HG03442 (cell line): ENCODE data around the gene LCN6.

ENCODE experiments used
- ATAC-seq: cut with Tn5 transposase; IDR thresholded peaks from one replicate; pipeline ENCODE4 v1.9.1; 2021; ENCODE audit warnings: mild to moderate bottlenecking, moderate library complexity; ENCODE audit not compliant: unreplicated experiment

LCN6 gene

DNA sequence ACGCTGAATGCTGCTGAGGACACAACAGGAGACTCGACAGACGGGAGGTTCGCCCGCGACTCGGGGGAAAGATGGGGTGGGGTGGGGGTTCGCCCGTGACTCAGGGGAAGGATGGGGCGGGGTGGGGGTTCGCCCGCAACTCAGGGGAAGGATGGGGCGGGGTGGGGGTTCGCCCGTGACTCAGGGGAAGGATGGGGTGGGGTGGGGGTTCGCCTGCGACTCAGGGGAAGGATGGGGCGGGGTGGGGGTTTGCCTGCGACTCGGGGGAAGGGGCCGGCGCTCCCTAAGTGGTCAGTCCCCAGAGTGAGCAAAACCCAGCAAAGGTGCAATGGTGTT lies 2.2 kb downstream of the LCN6 start:
- no peak for ATAC-seq

DNA sequence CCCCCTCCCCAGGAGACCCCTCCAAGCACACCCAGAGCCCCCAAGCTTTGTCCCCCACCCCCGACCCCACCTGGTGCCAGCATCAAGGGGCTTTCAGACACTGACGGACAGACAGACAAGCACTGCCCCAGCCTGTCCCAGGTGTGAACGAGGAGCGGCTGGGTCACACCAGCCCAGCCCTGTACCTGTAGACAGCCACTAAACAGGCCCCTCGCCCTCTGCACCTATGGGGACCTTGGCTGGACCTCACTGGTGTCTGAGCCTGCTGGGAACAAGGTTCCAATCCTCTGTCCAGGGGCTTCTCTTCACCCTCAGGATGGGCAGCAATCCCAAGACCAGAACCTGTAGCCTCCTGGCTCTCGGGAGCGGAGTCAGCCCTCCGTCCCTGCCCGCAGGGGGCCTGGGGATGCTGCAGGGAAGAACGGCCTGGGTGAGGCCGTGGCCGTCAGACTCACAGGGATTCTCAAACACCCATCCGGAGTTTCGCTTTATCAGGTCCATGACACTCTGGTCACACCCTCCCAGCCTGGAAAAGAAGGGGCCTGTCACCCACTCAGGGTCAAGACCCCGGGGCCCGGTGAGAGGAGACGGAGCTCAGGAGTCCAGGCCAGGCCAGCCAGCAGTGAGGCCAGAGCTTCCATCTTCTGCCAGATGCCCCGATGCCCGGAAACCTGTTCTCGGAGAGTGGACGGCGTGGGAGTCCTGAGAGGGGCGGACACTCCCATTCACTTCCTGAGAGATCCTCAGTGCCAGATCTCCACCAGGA lies 2.8 kb downstream of the LCN6 start:
- no peak for ATAC-seq

GRCh38 chr9:136744773-136745172 lies 3.6 kb downstream of the LCN6 start:
- ATAC-seq: no peak

DNA sequence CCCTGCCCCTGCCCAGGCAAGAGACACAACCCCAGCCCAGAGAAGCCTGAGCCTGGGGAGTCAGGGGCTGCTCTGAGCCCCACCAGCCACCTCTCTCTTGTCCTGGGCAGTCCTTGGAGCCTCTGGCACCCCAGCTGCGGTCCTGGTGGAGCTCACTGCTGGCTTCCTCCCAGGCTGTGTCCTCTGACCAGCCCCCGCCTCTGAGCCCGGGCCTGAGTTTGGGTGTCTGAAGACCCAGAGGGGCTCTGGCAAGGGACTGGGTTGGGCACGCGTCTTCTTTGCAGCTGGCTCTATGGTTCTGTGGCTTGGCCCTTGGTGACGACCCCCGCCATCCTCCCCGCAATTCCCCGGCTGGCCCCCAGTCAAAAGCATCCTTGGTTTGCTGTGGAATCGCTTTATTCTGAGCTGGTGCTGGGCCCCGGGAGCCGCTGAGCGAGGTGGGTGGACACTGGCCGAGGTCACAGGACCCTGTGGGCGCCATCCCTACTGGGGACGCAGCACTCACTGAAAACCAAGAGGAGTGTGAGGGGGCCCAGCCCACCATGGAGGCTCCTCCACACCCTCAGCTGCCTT lies 4.6 kb downstream of the LCN6 start:
- ATAC-seq: no peak

GRCh38 chr9:136742591-136743391 lies 5.5 kb downstream of the LCN6 start, which contains the start of gene LCN10:
Gene LCN10 (minus strand): TSS chr9:136742940. CDS start chr9:136742903, 37 bp downstream.
- ATAC-seq: no peak

GRCh38 chr9:136741883-136742571 lies 6.3 kb downstream of the LCN6 start:
- no peak for ATAC-seq

GRCh38 chr9:136740971-136741882 lies 7.1 kb downstream of the LCN6 start:
- ATAC-seq: no peak

GRCh38 chr9:136740491-136740890 lies 7.8 kb downstream of the LCN6 start:
- ATAC-seq: no peak

GRCh38 chr9:136740069-136740468 lies 8.3 kb downstream of the LCN6 start:
- ATAC-seq: no peak

GRCh38 chr9:136739509-136739908 lies 8.8 kb downstream of the LCN6 start:
- ATAC-seq: no peak

DNA sequence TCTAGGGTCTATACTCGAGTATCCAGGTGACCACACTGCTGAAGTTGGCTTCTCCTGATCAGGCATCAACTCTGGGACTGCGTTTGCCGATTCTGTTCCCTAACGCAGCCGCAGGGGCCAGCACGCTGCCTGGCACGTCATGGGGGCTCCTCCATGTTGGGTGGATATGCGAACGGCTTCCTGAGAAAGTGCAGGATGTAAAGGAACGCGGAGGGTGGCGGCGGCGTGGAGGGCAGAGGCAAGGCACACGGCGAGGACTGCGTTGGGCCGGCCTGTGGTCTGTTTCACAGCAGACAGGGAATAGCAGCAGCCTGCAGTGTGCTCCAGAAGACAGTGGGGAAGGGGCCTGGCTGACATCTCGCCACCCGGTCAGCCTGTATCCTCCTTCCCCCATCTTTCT lies 9.4 kb downstream of the LCN6 start:
- ATAC-seq: no peak

- no peak for ATAC-seq
These were observed 12.4 kb downstream of the LCN6 start for GRCh38 chr9:136735812-136736480.

GRCh38 chr9:136734837-136735496 lies 13.4 kb downstream of the LCN6 start:
- ATAC-seq: no peak

- ATAC-seq: no peak
These were observed 14.7 kb downstream of the LCN6 start for GRCh38 chr9:136733611-136734010.

DNA sequence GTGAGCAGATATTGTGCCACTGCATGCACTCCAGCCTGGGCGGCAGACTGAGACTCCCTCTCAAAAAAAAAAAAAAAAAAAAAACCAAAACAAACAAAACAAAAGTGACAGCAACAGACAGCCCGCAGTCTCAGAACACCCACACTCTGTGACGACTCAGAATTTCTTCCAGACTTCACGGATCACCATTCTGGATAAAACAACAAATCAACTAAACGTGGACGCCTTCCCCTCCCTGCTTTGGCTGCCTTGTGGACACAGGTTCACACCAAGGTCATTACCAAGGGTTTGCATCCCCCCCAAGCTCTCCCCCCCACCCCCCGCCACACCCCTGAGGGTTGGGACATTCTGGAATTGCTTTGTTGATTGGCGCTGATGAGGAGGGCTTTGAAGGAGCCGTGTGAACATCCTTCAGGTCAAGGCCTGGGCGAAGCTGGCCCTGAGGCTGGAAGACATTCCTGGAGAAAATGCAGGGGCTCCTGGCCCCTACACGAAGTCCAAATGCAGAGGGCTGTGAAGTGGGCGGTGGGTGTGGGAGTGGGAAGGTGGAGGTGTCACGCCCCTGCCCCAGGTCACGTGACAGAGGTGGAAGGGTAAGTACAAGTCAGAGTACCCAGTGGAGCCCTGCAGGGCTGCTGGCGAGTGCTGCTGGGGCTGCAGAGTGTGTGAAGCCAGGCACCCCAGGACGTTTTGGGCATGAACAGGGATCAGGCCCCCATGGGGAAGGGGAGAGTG lies 15.7 kb downstream of the LCN6 start:
- ATAC-seq: no peak

DNA sequence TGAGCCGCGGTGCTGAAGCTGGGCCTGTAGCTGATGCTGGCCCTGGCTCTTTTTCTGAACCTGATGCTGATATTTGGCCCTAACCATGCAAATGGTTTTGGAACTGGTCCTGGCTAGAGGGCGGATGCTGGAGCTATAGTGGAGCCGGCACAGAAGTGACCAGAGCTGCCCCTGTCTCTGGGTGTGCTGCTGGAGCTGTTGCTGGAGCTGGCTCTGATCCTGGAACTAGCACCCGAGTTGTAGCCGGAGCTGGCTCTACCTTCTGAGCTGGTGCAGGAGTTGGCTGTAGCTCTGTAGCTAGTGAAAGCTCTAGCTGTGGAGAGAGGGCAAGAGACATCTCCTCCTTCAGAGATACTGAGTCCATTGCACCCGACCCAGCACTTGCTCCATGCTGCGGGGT lies 18.4 kb downstream of the LCN6 start:
- no peak for ATAC-seq

- no peak for ATAC-seq
These were observed 19.2 kb downstream of the LCN6 start for GRCh38 chr9:136729144-136729543.

DNA sequence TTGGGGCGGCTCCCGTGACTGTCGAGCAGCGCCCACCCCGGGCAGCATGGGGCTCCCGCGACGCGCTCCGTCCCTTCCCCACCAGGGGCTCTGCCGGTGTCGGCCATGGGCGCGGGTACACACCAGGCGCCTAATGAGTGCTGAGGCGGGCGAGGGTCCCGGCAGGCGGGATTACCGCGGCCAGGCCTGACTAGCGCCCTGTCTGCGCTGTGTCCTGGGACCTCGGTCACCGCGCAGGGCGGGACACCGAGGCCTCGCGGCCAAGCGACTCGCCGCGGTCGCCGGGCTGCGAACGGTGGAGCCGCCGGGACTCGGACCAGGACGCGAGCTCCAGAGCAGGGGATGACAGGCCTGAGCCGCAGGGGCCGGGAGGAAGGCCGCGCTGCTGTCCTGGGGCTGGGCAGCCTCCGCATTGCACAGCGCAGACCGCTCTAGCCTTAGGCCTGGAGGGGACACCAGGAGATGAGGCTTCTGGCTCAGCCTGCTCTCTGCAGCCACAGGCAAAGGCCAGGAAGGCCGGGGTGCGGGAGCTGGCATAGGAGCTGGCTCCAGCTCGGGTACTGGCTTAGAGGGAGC lies 19.7 kb downstream of the LCN6 start:
- peak; percentile 21 for ATAC-seq
